ENCODE results near the gene HIP1. TPM values are rescaled to one million over a fixed set of nuclear protein-coding genes. Genes with fewer than 3 reads are reported as not detected.
"Not testable (repeated sequence)": the region's sequence is repeated elsewhere in the genome, so short reads cannot be mapped to it uniquely, and the experiment has no call there.

The HIP1 gene
- polyA plus RNA-seq, 10 donors = 19.1 to 25.9 (median 23.8) TPM

DNA sequence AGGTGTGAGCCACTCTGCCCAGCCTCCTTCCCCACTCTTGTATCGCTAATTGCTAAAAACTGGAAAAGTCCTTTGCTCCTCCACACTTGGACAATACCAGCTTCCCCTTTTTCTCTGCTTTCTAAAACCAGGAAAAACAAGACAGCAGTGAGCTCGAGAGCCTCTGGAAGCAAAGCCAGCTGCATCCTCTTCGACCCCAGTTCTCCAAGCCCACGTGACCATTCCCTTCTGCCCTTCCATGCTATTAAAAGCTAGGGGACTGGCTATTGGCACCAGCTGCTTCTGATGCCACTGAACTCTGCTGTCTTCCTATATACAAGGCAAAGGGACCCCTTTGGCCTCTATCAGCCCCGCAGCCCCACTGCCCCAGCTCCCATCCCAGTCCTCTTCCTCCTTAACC, 154.4 kb downstream of the HIP1 start:
- DNase-seq = peak in 1 of 3 donors; percentile 53

DNA sequence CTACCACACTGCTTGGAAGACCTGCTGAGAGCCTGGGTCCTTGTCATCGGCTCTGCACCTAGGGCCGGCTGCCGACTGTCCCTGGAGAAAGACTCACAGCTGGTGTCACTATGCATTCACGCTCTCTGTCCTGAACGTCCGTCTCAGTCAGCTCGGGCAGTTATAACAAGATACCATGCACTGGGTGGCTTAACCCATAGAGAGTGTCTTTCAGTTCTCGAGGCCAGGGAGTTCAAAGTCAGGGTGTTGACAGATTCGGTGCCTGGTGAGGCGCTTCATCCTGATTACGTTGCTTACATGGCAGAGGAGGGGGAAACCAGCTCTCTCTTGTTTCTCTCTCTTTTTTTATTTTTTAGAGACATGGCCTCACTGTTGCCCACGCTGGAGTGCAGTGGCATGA, 155.5 kb downstream of the HIP1 start:
- no peak for DNase-seq

DNA sequence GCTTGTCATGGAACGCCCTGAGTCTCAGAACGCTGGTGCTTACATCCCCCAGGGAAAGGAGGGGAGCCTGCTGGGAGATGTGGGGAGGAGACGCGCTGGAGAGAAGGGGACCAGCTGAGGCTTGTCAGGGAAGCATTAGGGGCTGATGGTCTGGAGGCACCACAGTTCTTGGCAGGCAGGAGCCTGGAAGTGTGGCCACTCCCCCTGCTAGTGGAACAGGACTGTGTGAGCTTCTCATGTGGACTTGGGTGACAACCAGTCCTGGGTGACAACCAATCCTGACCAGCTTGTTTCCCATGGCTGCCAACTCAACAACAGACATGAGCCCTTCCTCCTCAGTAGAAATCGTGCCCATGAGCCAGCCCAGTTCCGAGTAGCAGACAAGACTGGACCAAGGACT, 158.8 kb downstream of the HIP1 start:
- DNase-seq = no peak

DNA sequence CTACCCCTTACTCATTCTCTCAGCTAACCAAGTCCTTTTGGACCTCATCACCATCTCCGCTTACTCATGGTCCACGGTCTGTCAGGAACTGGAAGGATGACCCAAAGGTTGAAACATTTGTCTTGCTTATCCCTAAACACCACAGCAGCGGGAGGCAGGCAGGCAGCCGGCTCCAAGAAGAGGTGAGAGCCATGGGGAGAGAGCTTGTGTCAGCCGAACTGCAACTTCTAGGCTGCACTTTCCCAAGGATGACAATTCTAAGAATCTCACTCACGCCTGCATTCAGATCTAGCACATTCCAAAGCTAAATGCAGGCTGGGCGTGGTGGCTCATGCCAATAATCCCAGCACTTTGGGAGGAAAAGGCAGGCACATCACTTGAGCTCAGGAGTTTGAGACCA, 160.7 kb downstream of the HIP1 start:
- no peak for DNase-seq

DNA sequence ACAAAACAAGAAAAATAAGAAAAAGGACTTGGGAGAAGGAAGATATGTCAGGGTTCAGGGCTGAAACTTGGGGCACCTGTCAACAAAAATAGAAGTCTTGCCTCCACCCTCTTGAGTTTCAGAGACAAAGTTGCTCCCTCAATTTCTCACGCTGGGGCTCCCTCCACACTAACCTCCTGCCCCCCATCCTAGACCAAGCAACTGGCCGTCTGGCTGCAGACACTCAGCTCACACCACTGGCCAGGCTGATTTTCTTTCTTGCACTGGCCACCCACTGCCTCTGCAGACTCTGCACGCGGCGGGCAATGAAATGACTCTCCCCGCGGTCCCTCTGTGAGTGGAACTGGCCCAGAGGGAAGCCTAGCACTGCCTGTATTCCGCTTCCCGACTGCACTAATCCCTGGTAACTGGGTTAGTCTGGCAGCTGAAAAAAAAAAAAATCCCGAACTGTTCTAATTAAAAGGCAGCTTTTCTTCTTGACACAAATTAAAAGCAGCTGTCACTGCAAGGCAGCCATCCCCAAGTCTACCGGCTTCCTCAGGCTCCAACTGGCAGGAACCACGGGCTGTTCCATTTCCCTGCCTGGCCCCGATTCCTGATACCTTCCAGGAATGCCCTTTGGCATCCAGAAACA, 163.1 kb downstream of the HIP1 start:
- peak in 2 of 3 donors; percentile 39 to 48 for DNase-seq

DNA sequence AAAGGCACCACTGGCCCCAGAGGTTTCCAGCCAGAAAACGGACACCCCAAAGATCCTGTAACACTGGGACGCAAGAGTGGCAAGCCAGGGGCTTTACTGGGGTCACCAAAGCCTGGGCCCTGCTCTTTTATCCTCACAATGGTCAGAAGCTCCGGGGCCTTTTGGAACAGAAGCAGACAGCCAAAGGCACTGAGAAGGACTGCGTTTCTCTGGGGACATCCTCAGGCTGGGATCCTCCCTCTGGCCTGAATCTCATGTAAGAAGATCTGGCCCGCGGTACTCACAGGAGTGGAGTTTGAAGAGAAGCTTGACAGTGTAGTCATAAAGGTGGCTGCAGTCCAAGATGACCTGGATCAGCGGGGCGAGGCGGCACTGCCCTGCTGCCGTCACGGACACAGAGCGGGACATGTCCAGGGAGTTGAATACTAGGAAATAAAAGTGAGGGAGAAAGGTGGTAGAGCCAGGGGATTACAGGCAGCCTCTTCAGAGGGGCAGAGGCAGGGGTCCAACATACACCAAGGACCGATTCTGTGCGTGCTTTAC, 165.2 kb downstream of the HIP1 start:
- DNase-seq = no peak

DNA sequence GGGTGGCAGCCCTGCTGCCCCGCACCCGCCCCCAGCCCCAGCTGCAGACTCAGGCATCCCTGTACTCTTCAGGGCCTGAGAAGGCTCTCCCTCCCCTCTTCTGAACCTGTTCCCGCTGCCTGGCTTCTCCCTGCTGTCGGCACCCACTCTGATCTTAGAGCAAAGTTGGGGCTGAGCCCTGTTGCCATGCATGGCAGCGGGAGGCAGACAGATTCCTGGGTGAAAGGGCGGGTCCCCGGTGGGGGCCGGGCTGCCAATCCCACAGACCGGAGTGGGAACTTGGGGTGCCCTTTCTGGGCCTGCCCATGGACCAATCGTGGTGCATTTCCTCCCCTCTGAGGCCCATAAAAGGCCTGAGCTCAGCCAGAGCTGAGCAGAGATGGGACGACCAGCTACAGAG, 165.9 kb downstream of the HIP1 start:
- no peak for DNase-seq

DNA sequence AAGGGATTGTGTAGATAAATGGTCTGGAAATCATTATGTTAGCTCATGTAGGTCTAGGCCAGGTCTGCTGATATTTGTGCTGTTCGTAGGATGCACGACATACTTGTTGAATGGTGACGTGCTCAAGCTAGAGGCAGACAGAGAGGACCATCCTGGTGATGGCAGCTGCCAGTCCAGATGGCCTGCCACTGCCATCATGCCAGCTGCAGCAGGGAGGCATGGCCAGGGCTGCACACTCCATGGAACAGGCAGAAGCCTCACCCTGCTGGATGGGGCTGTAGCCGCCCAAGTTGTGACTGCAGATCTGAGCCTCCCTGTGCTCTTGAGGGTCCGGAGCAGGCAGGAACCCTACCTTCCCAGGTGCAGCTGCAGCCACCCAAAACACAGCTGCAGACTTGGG, 166.3 kb downstream of the HIP1 start:
- DNase-seq = no peak

DNA sequence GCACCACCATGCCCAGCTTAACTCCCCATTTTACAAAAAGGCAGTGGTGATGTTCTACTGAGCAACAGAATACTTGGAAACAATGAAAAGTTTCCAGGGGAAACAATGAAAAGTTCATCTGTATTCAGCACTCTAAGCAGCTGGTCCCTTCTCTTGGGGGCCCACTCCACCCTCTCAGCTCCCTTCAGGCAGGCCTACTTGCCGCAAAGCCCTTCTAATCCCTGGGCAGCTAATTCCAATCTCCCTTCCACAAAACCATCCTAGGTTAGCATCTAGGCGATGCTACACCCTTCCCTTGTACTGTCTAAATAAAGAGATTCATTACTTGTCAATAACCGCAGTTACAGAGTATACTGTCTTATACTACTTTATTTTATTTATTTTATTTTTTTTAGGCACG, 167.5 kb downstream of the HIP1 start:
- no peak for DNase-seq

DNA sequence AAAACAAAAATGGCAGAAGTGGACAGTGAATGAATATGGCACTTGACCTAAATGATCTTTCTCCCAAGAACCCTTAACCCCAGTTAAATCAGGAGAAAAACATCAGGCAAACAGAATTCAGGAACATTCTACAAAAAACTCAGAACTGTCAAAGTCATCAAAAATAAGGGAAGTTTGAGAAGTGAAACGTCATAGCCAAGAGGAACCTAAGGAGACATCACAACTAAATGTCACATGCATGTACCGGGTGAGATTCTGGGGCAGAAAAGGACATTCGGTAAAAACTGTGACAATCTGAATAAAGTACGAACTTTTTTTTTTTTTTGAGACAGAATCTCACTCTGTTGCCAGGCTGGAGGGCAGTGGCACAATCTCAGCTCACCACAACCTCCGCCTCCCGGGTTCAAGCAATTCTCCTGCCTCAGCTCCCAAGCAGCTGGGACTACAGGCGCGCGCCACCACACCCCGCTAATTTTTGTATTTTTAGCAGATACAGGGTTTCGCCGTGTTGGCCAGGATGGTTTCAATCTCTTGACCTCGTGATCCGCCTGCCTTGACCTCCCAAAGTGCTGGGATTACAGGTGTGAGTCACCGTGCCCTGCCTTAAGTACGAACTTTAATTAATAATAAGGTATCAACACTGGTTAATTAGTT, 169.0 kb downstream of the HIP1 start:
- peak in 1 of 3 donors; percentile 16 for DNase-seq

DNA sequence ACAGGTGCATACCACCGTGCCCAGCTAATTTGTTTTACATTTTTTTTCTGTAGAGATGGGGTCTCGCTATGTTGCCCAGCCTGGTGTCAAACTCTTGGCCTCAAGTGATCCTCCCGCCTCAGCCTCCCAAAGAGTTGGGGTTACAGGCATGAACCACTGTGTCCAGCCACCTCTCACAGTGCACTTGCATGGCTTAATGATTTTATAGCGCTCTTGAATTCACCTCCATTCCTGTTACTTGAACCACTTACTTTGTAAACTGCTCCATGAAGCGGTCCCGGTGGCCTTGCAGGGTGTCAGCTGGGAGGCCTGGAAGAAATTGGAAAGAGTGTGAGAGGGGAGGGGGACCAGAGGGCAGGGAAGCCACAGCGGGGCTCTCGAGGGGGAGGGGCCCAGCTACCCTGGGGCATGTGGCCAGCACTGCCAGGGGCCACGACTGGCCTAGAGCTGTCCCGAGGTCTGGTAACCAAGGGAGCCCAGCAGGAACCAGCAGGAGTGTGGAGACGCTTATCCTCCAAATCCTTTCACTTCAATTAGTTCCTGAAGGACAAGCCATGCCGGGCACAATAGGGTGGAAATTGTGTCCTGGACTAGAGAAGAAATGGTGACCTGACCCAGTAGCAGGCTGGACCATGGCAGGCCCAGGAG, 170.7 kb downstream of the HIP1 start:
- no peak for DNase-seq

DNA sequence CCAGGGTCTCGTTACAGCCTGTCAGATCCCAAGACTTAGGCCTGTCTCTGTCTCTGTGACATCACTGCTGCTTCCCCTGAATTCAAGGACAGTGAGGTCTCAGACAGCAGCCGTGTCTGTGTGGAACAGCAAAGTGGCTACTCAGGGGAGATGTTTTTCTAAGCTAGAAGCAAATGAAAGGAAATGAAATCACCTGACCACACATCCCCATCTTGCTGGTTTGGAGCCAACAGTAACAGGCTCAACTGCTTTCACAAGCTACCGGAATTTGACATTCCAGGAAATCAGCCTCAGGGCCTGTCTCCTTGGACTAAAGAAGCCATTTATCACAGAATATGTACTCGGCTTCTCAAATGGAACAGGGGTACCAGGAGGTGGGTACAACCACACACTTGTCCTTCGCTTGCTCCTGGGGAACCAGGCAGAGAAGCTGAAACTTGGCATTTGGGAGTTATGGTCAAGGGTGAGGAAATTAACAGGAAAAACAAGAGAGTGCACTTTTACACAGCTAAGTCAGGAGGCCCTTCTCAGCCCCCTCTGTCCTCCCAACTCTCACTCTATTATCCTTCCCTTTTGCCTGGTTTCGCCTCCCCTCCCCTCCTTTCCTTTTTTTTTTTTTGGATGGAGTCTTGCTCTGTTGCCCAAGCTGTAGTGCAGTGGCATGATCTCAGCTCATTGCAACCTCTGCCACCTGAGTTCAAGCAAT, 173.5 kb downstream of the HIP1 start:
- DNase-seq = peak; percentile 28 to 84 (median 60)

DNA sequence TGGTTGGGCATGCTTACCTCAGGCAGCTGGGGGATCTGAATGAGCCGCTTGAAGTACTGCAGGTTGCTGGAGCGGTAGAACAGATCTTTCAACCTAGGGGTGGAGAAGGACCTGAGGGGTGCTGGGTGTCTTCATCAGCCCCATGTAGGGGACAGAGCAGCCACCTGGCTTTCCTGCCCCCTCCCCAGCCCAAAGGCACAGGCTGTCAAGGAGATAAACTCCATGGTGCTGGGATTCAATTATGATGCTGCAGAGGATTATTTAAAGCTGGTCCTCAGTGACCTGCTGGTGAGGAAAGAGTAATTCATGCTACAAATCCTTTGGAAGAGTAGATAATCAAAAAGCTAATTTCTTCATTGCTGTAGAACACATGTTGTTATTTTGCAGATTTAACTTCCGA, 175.6 kb downstream of the HIP1 start:
- no peak for DNase-seq

DNA sequence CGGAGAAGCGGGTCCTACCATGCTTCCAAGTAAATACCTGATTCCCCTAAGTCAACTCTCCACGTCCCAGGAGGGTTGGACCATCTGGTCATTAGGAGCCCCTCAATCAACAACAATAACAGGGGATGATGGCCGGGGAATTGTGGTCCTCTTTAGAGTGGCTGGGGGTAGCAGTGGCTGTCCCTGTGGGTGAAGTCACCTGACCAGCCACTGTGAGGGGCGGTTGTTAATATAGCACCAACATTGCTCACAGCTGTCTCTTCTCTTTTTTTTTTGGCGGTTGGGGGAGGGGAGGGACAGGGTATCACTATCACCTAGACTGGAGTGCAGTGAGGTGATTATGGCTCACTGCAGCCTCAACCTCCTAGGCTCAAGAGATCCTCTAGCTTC, 178.8 kb downstream of the HIP1 start:
- DNase-seq = no peak

DNA sequence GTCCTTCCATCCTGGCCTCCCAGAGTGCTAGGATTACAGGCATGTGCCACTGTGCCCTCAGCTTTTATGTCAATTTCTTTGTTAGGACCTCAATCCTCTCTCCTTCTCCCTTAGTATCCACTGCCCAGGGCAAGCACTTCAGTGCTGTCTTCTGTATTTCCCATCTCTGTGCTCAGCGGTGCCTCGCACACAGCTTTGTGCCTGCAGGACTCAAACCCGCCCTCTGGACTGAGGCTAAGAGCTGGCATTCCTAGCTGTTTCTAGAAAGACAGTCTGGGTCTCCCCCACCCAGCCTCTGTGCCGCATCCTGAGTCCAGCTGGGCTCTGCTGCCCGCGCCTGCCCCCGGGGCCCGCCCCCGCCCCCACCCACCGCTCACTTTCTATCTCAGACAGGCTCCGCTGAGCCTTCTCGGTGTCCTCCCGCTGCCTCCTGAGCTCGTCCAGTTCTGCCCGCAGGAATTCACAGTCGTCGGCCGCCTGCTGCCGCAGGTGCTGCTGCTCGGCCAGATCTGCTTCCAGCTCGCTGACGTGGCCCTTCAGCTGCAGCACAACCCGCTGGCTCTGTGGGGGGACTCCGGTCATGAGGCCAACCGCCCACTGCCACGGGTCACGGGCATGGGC, 179.3 kb downstream of the HIP1 start:
- no peak for DNase-seq

DNA sequence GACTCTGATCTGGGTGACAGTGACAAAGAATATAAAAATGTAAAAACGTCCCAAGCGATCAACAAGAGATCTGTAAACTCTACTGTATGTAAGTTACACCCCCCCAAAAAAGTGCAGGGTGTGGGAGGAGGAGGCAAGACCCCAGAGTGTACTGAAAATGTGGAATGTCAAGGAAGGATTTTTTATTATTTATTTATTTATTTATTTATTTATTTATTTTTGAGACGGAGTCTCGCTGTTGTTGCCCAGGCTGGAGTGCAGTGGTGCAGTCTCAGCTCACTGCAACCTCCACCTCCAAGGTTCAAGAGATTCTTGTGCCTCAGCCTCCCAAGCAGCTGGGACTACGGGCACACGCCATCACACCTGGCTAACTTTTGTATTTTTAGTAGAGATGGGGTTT, 181.9 kb downstream of the HIP1 start:
- DNase-seq = not testable (repeated sequence)

DNA sequence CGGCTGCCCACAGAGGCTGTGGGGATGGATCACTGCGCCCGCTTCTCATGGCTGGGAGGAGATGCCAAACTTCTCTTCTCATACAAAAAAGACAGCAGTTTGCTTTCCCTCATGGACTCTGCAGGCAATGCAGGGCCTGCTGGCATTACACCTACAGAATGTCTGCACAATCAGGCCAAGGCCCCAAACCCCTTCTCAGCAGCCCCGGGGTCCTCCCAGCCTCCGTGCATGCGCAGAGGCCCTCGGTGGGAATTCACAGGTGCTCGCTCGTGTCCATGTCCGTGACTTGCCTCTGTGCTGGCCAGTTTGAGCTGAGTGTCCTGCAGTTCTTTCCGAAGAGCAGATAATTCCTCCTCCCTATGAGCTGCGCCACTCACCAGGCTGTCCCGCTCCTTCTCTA, 183.0 kb downstream of the HIP1 start:
- DNase-seq = no peak

DNA sequence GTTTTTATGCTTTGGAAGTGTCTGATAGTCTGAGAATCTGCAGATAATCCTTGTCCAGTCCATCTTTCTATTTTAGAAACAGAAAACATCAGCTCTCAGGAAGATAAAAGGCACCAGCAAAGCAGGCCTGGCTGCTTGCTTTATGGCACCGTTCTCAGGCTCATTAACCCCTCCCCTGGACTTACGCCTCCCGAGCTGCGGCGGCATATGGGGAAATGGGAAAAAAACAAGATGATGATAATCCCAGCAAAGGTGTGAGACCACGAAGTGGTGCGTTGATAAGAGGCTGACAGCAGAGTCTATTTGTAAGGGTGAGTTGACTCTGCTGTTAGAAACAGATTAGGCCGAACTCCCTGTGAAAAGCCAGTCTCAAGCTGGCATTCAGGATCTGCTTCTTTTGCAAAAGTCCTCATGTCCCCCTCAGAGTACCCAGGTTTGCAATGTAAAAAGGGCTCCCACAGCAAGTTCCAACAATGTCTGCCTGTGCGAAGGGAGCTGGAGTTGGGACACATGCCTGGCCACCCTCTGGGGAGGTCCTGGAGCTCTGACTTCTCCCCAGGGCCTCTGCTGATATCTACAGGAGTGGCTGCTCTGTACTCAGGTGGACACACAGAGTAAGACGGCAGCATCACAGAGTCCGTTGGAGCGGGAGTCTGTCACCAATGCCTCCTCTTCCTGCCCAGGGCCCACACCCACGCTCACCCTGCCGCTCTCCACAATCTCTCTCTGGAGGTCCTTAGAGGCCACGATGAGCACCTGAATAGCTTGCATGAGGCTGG, 192.3 kb downstream of the HIP1 start:
- no peak for DNase-seq

DNA sequence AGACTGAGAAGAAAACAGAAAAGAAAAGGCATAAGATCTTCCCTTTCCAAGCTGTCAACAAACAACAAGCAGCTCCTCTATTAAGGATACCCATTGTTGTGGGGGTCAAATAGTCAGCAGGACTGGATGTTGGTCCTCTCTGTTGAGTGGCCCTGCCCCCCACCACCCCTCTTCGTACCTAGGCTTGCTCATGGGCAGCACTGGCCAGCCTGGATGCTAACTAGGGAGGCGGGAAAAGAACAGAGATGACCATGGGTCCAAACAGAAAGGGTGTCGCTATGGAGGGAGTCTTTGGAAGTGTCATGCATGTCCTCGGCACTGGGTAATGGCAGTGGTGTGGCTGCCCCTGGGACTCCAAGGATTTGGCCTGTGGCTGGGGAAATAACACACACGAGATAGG, 201.0 kb downstream of the HIP1 start:
- no peak for DNase-seq

DNA sequence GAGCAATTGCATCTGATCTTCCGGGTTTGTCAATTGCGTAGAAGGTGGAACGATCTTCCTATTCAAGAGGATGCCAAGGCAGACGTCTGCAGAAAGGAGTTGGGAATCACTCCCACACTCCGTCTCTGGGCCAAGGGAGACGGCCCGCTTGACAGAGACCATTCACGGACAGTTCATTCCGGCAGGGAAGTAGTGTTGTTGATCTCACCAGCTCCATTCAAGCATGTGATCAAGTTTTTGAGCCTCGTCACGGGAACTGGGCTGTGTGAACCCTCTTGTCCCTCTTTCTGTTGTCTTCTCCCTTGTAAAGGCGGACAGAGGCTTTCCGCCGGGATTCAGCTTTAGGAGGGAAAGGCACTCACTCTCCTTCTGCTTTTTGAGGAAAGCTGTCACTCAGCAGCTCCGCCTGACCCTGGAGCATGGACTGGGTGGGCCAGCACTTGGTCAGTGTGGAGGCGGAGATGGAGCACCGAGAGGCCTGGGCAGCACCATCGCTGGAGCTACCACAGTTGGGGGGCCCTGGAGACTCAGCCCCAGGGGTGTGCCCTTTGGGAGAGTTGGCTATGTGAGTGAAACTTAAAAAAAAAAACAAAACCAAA, 201.7 kb downstream of the HIP1 start:
- no peak for DNase-seq

DNA sequence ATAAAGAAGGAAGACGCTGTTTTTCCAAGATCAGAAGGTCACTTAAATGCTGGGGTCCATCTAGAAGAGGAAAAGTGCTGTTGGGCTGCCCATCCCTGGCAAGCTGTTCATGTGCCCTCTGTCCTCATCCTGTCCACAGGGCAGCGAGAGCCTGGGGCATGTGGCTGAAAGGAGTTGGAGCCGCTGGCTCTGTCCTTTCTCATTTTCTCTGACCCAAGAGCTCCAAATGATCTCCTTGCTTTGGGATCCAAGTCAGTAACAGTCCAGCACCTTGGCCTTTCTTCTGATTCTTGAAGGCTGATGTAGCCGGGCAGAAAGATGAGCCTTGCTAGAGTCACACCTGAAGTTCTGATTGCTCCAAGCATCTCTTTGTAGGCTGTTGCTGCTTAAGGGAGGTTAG, 202.2 kb downstream of the HIP1 start:
- DNase-seq = no peak

All from muscle of back (tissue), 11 donors.